Common myeloid progenitor, CD34-positive (primary cell): ENCODE results near the gene BPIFB3.

Experiments
- CTCF ChIA-PET: fragments of 350-600 bp; sonication (Branson Sonifier 250); formaldehyde crosslinking; loops from one replicate; lab custom pipeline; 2021; ENCODE audit warnings: antibody characterized with exemption; lab: Charles Lee
- POLR2A ChIA-PET: fragments of 350-600 bp; sonication (Branson Sonifier 250); formaldehyde crosslinking; loops from one replicate; lab custom pipeline; 2021; ENCODE audit warnings: antibody characterized with exemption; lab: Charles Lee
- DNase-seq, 3 donors: peaks; one replicate each; pipeline versions ENCODE4 v3.0.0 to v3.0.0-alpha.2; 2013
- H3K27ac ChIP-seq, 2 experiments: 1 replicate in 1 of 2; 2 replicates in 1 of 2; pipeline ENCODE4 v1.7.0; 2013; ENCODE audit warnings: inconsistent platforms in 2 of 2, low read length in 2 of 2, mild to moderate bottlenecking in 2 of 2, low read depth in 1 of 2, moderate library complexity in 1 of 2; ENCODE audit not compliant: severe bottlenecking in 2 of 2, insufficient read depth in 1 of 2, poor library complexity in 1 of 2
- H3K27me3 ChIP-seq, 5 experiments: replicated peaks in 2 of 5; 1 replicate in 3 of 5; 2 replicates in 2 of 5; pipeline versions ENCODE4 v1.6.1 to v1.7.0; 2013; ENCODE audit warnings: low read length in 4 of 5, mild to moderate bottlenecking in 2 of 5, moderate library complexity in 2 of 5, inconsistent platforms in 1 of 5; ENCODE audit not compliant: insufficient read depth in 5 of 5, control insufficient read depth in 4 of 5
- H3K36me3 ChIP-seq, 4 experiments: 1 replicate in 2 of 4; 2 replicates in 2 of 4; pipeline versions ENCODE4 v1.6.1 to v1.7.0; 2013; ENCODE audit warnings: low read length in 3 of 4, control low read depth in 1 of 4, mild to moderate bottlenecking in 1 of 4; ENCODE audit not compliant: control insufficient read depth in 4 of 4, insufficient read depth in 4 of 4
- H3K4me1 ChIP-seq, 4 experiments: 1 replicate in 3 of 4; 2 replicates in 1 of 4; pipeline versions ENCODE4 v1.6.1 to v1.7.1; 2013; ENCODE audit warnings: low read length in 3 of 4, mild to moderate bottlenecking in 3 of 4, control low read depth in 1 of 4, inconsistent platforms in 1 of 4, moderate library complexity in 1 of 4; ENCODE audit not compliant: control insufficient read depth in 4 of 4, insufficient read depth in 4 of 4; ENCODE audit errors: control extremely low read depth in 1 of 4
- H3K4me3 ChIP-seq, 7 experiments: 1 replicate in 4 of 7; 2 replicates in 3 of 7; pipeline versions ENCODE4 v1.5.1 to v1.7.0; 2013; ENCODE audit warnings: mild to moderate bottlenecking in 7 of 7, low read length in 6 of 7, moderate library complexity in 6 of 7, inconsistent platforms in 2 of 7, low read depth in 2 of 7, control low read depth in 1 of 7; ENCODE audit not compliant: insufficient read depth in 4 of 7, control insufficient read depth in 1 of 7; ENCODE audit errors: extremely low read depth in 1 of 7
- H3K9me3 ChIP-seq, 5 experiments: 1 replicate in 4 of 5; 2 replicates in 1 of 5; pipeline versions ENCODE4 v1.6.1 to v1.7.1; 2013; ENCODE audit warnings: low read length in 4 of 5, mild to moderate bottlenecking in 2 of 5, inconsistent platforms in 1 of 5, low read depth in 1 of 5, moderate library complexity in 1 of 5; ENCODE audit not compliant: control insufficient read depth in 4 of 5, insufficient read depth in 2 of 5; ENCODE audit errors: control extremely low read depth in 1 of 5
- WGBS: methylation state at CpG from one replicate; pipeline ENCODE4 v1.1.5; 2013; ENCODE audit not compliant: insufficient coverage; 5-methylcytosine and 5-hydroxymethylcytosine counted together

Gene BPIFB3

GRCh38 chr20:33059136-33059535 lies 5.4 kb downstream of the BPIFB3 start:
- Histone ChIP-seq H3K4me3 (no peak overlapping the region), H3K9me3 (no peaks in the 10 kb centered on the region), H3K4me1 (peaks cover 0 to 17% (median under 1%) of the 10 kb centered on the region in 4 experiments), H3K27me3 (no peaks in the 10 kb centered on the region), H3K36me3 (no peaks in the 10 kb centered on the region), H3K27ac (no peak overlapping the region)
- CTCF ChIA-PET, result interaction anchor here (0.9 to 1.0 kb wide), 2 partner anchors 13 to 88 kb away, joined by 3 read pairs; no protein-coding TSS in a partner anchor
- WGBS, result 76% methylated on average over 6 of the region's 7 CpGs
- POLR2A ChIA-PET, result interaction anchor here (0.6 kb wide), 1 partner anchor 32 kb away, joined by 3 read pairs; no protein-coding TSS in a partner anchor
- no peak for DNase-seq

- Histone ChIP-seq H3K4me1 (peaks cover 0 to 17% (median under 1%) of the 10 kb centered on the region in 4 experiments), H3K9me3 (no peaks in the 10 kb centered on the region), H3K36me3 (no peaks in the 10 kb centered on the region), H3K27ac (no peak overlapping the region), H3K4me3 (no peak overlapping the region), H3K27me3 (no peaks in the 10 kb centered on the region)
- WGBS, result 95% methylated on average over 21 of the region's 22 CpGs
- CTCF ChIA-PET, result interaction anchor here (0.6 to 0.9 kb wide), 2 partner anchors 9 to 88 kb away, joined by 3 read pairs; no protein-coding TSS in a partner anchor
- peak in 1 of 3 donors; percentile 28 for DNase-seq
- POLR2A ChIA-PET, result interaction anchor here (0.6 kb wide), 1 partner anchor 31 kb away, joined by 3 read pairs; no protein-coding TSS in a partner anchor
Observed at GRCh38 chr20:33059741-33060390, 6.2 kb downstream of the BPIFB3 start.

- Histone ChIP-seq H3K4me1 (peaks cover 0 to 17% (median under 1%) of the 10 kb centered on the region in 4 experiments), H3K4me3 (no peak overlapping the region), H3K27me3 (no peaks in the 10 kb centered on the region), H3K27ac (no peak overlapping the region), H3K36me3 (no peaks in the 10 kb centered on the region), H3K9me3 (no peaks in the 10 kb centered on the region)
- ChIA-PET CTCF (no interaction called here), POLR2A (no interaction called here)
- 64% methylated on average over 8 of the region's 14 CpGs for WGBS
- peak; percentile 26 to 87 (median 82) for DNase-seq
Observed at GRCh38 chr20:33061658-33062028, 7.9 kb downstream of the BPIFB3 start.

- Histone ChIP-seq H3K9me3 (no peaks in the 10 kb centered on the region), H3K27ac (no peak overlapping the region), H3K27me3 (no peaks in the 10 kb centered on the region), H3K4me3 (no peak overlapping the region), H3K36me3 (no peaks in the 10 kb centered on the region), H3K4me1 (peaks cover 0 to 17% (median 1%) of the 10 kb centered on the region in 4 experiments)
- 79% methylated on average over 7 of the region's 9 CpGs for WGBS
- ChIA-PET CTCF (no interaction called here), POLR2A (no interaction called here)
- DNase-seq, result no peak
Observed at GRCh38 chr20:33062105-33062824, 8.6 kb downstream of the BPIFB3 start.

GRCh38 chr20:33062825-33063149 lies 9.1 kb downstream of the BPIFB3 start:
- 100% methylated on average over 1 of the region's 1 CpG for WGBS
- no peaks in the 10 kb centered on the region for H3K36me3 ChIP-seq
- POLR2A ChIA-PET, result no interaction called here
- no peak overlapping the region for H3K27ac ChIP-seq
- H3K27me3 ChIP-seq, result no peaks in the 10 kb centered on the region
- no peak overlapping the region for H3K4me3 ChIP-seq
- DNase-seq, result no peak
- no peaks in the 10 kb centered on the region for H3K9me3 ChIP-seq
- CTCF ChIA-PET, result no interaction called here
- H3K4me1 ChIP-seq, result peaks cover 0 to 23% (median 6%) of the 10 kb centered on the region in 4 experiments

GRCh38 chr20:33063271-33063670 lies 9.6 kb downstream of the BPIFB3 start:
- Histone ChIP-seq H3K4me1 (peaks cover 0 to 27% (median 11%) of the 10 kb centered on the region in 4 experiments), H3K36me3 (no peaks in the 10 kb centered on the region), H3K27ac (no peak overlapping the region), H3K9me3 (no peaks in the 10 kb centered on the region), H3K4me3 (no peak overlapping the region), H3K27me3 (no peaks in the 10 kb centered on the region)
- POLR2A ChIA-PET, result no interaction called here
- WGBS, result 96% methylated on average over 4 of the region's 6 CpGs
- DNase-seq, result no peak
- CTCF ChIA-PET, result no interaction called here
